ENCODE results near the gene KLHL30. TPM values are rescaled to one million over a fixed set of nuclear protein-coding genes. Genes with fewer than 3 reads are reported as not detected.

The KLHL30 gene
- total RNA-seq, 1 experiment from 2014 or later = not detected

GRCh38 chr2:238128061-238128440 lies 10.4 kb upstream of the KLHL30 start:
- Histone ChIP-seq H3K4me1 (ENCODE audit: insufficient read depth, low read length) (no peaks in the 10 kb centered on the region), H2BK5ac (ENCODE audit: insufficient read length, low read length) (no peak overlapping the region), H3K18ac (ENCODE audit: insufficient read length, low read depth, low read length) (no peak overlapping the region), H2BK15ac (ENCODE audit: low read depth, low read length) (no peak overlapping the region), H3K23ac (ENCODE audit: insufficient read length, low read depth, low read length) (no peak overlapping the region), H3K27me3 (ENCODE audit: insufficient read depth, low read length) (no peaks in the 10 kb centered on the region), H3K4ac (ENCODE audit: low read depth, low read length) (no peak overlapping the region), H2BK120ac (ENCODE audit: low read depth, low read length, poor library complexity, severe bottlenecking) (no peak overlapping the region), H3K14ac (ENCODE audit: insufficient read depth, low read length) (no peak overlapping the region), H3T11ph (ENCODE audit: low read length) (no peak overlapping the region), H4K20me1 (ENCODE audit: control insufficient read depth, insufficient read depth, insufficient read length) (no peaks in the 10 kb centered on the region), H3K56ac (ENCODE audit: insufficient read length, low read depth, low read length) (no peak overlapping the region), H2BK20ac (ENCODE audit: low read depth, low read length, poor library complexity, severe bottlenecking) (no peak overlapping the region), H3K79me2 (ENCODE audit: insufficient read depth, low read length) (no peaks in the 10 kb centered on the region), H4K8ac (replicated peaks; ENCODE audit: insufficient read length, low read depth, low read length) (no peak overlapping the region), H3K9me3 (ENCODE audit: control insufficient read depth, low read depth, low read length) (no peaks in the 10 kb centered on the region), H3K23me2 (ENCODE audit: insufficient read length, low read depth, low read length, poor library complexity, severe bottlenecking) (no peaks in the 10 kb centered on the region), H4K91ac (ENCODE audit: insufficient read length, low read depth, low read length) (no peak overlapping the region), H3K27ac (ENCODE audit: insufficient read length, low read depth, low read length) (no peak overlapping the region), H2AK5ac (ENCODE audit: insufficient read length, low read length) (no peak overlapping the region), H3K79me1 (ENCODE audit: insufficient read depth, low read depth, low read length, poor library complexity, severe bottlenecking) (no peaks in the 10 kb centered on the region), H2BK12ac (ENCODE audit: insufficient read length, low read depth, low read length) (no peak overlapping the region), H4K5ac (ENCODE audit: insufficient read length, low read depth, low read length) (no peak overlapping the region), H2AFZ (ENCODE audit: low read length) (no peak overlapping the region), H3K9ac (ENCODE audit: extremely low read depth, insufficient read length, low read length) (no peak overlapping the region), H3K4me2 (ENCODE audit: insufficient read depth, insufficient read length, low read length) (no peak overlapping the region)
- H3K4me3 Mint-ChIP-seq = no peak overlapping the region
- TF ChIP-seq CTCF (conservative IDR thresholded peaks at IDR 0.05) = no peak
- H3K9me3 Mint-ChIP-seq = no peaks in the 10 kb centered on the region; a peak in 1 of 5 replicates
- no peak for DNase-seq
- no peaks in the 10 kb centered on the region for H3K4me1 Mint-ChIP-seq
- H3K36me3 Mint-ChIP-seq (ENCODE audit: insufficient read depth in 1 of 3, low read depth in 3 of 3) = no peaks in the 10 kb centered on the region
- no peak overlapping the region for H3K27ac Mint-ChIP-seq
- no peaks in the 10 kb centered on the region; the same call in 1 of the 2 replicates for H3K27me3 Mint-ChIP-seq (ENCODE audit: low read depth)
- WGBS (ENCODE audit: extremely low coverage, insufficient read length, low lambda C conversion rate) = no CpG with 5 or more reads among the region's 22 CpGs
